Measurements from ENCODE around the gene ODC1. TPM values are rescaled to one million over a fixed set of nuclear protein-coding genes. Genes with fewer than 3 reads are reported as not detected.

The ODC1 gene
- total RNA-seq, 1 donor from 2014 or later: 34.9 TPM

GRCh38 chr2:10487081-10487740, 39.1 kb upstream of the ODC1 start:
- Histone ChIP-seq H3K27me3 (no peaks in the 10 kb centered on the region), H3K36me3 (no peaks in the 10 kb centered on the region), H3K9me3 (no peaks in the 10 kb centered on the region), H3K27ac (no peak overlapping the region), H3K4me1 (no peaks in the 10 kb centered on the region), H3K4me3 (no peak overlapping the region)
- intact Hi-C loops (cut with DNase I): no loop called here
- peak; percentile 64 to 91 for DNase-seq (ENCODE audit: extremely low spot score in 2 of 2)
- TF ChIP-seq CTCF (IDR thresholded peaks at IDR 0.05) (no peak), POLR2AphosphoS5 (IDR thresholded peaks at IDR 0.05; ENCODE audit: insufficient read depth in 1 of 2, low read depth in 1 of 2) (no peak), POLR2A (IDR thresholded peaks at IDR 0.05) (no peak)

GRCh38 chr2:10486601-10487079, 38.5 kb upstream of the ODC1 start:
- H3K4me1 ChIP-seq: no peaks in the 10 kb centered on the region
- no peak for TF ChIP-seq POLR2A (IDR thresholded peaks at IDR 0.05)
- TF ChIP-seq POLR2AphosphoS5 (IDR thresholded peaks at IDR 0.05; ENCODE audit: insufficient read depth in 1 of 2, low read depth in 1 of 2): no peak
- no peak for TF ChIP-seq CTCF (IDR thresholded peaks at IDR 0.05)
- H3K9me3 ChIP-seq: no peaks in the 10 kb centered on the region
- intact Hi-C loops (cut with DNase I): no loop called here
- no peak overlapping the region for H3K4me3 ChIP-seq
- DNase-seq (ENCODE audit: extremely low spot score in 2 of 2): peak in 1 of 2 donors; percentile 31
- no peaks in the 10 kb centered on the region for H3K36me3 ChIP-seq
- no peak overlapping the region for H3K27ac ChIP-seq
- no peaks in the 10 kb centered on the region for H3K27me3 ChIP-seq

- no peaks in the 10 kb centered on the region for H3K9me3 ChIP-seq
- H3K4me1 ChIP-seq: no peaks in the 10 kb centered on the region
- no peaks in the 10 kb centered on the region for H3K27me3 ChIP-seq
- no peak overlapping the region for H3K27ac ChIP-seq
- TF ChIP-seq POLR2A (IDR thresholded peaks at IDR 0.05): no peak
- no peak for TF ChIP-seq CTCF (IDR thresholded peaks at IDR 0.05)
- intact Hi-C loops (cut with DNase I): no loop called here
- DNase-seq (ENCODE audit: extremely low spot score in 2 of 2): no peak
- no peak overlapping the region for H3K4me3 ChIP-seq
- H3K36me3 ChIP-seq: no peaks in the 10 kb centered on the region
These were observed 38.0 kb upstream of the ODC1 start for GRCh38 chr2:10486091-10486490.

- H3K27ac ChIP-seq: no peak overlapping the region
- H3K9me3 ChIP-seq: no peaks in the 10 kb centered on the region
- no peaks in the 10 kb centered on the region for H3K27me3 ChIP-seq
- intact Hi-C loops (cut with DNase I): no loop called here
- no peak for DNase-seq (ENCODE audit: extremely low spot score in 2 of 2)
- H3K4me3 ChIP-seq: no peak overlapping the region
- no peaks in the 10 kb centered on the region for H3K36me3 ChIP-seq
- H3K4me1 ChIP-seq: no peaks in the 10 kb centered on the region
- TF ChIP-seq POLR2AphosphoS5 (IDR thresholded peaks at IDR 0.05; ENCODE audit: insufficient read depth in 1 of 2, low read depth in 1 of 2) (no peak), POLR2A (IDR thresholded peaks at IDR 0.05) (no peak), CTCF (IDR thresholded peaks at IDR 0.05) (no peak)
These were observed 34.8 kb upstream of the ODC1 start for GRCh38 chr2:10482913-10483312.

GRCh38 chr2:10482460-10482859, 34.3 kb upstream of the ODC1 start:
- H3K27ac ChIP-seq: no peak overlapping the region

More at GRCh38 chr2:10482460-10482859, 34.3 kb upstream of the ODC1 start:
- no peak for DNase-seq (ENCODE audit: extremely low spot score in 2 of 2)
- Histone ChIP-seq H3K27me3 (no peaks in the 10 kb centered on the region), H3K4me1 (no peaks in the 10 kb centered on the region), H3K4me3 (no peak overlapping the region), H3K9me3 (no peaks in the 10 kb centered on the region), H3K36me3 (no peaks in the 10 kb centered on the region)
- intact Hi-C loops (cut with DNase I): no loop called here
- TF ChIP-seq POLR2AphosphoS5 (IDR thresholded peaks at IDR 0.05; ENCODE audit: insufficient read depth in 1 of 2, low read depth in 1 of 2) (no peak), POLR2A (IDR thresholded peaks at IDR 0.05) (no peak), CTCF (IDR thresholded peaks at IDR 0.05) (no peak)
